ENCODE data around the gene POLR2M. TPM values are rescaled to one million over a fixed set of nuclear protein-coding genes. Genes with fewer than 3 reads are reported as not detected.

POLR2M gene
- total RNA-seq, 1 experiment from 2014 or later, result 86.2 TPM

DNA sequence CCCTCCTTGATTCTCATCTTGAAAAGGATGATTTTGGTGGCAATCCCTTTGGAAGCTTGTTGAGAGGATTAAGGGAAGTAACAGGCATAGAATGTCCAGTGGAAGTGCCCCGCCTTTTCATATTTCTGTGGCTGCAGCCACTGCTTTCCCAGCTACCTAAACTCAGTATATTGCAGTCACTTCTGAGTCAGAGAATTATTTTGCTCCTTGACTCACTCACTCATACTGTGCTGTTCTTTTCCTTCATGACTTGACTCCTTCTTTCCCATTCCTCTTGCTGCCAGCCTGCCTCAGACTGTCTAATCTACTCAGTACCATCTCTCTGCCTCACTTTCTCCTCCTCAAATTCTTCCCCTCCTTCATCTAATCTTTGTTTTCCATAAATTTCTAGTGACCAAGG is 26.5 kb upstream of the POLR2M start:
- TF ChIP-seq SP1 (IDR thresholded peaks at IDR 0.05; ENCODE audit: low read depth), result no peak
- TF ChIP-seq EZH2 (IDR thresholded peaks at IDR 0.05), result no peak
- TF ChIP-seq POLR2A (IDR thresholded peaks at IDR 0.05; ENCODE audit: borderline replicate concordance, extremely low read depth, insufficient read depth, insufficient read length), result no peak
- TF ChIP-seq POLR2AphosphoS5 (IDR thresholded peaks at IDR 0.05; ENCODE audit: low read depth, low read length), result no peak
- no peak for TF ChIP-seq TCF7L2 (IDR thresholded peaks at IDR 0.05; ENCODE audit: borderline replicate concordance, extremely low read depth, insufficient read depth, insufficient read length)
- no peak for TF ChIP-seq ZNF274 (IDR thresholded peaks at IDR 0.05; ENCODE audit: low read depth, low read length)
- TF ChIP-seq ZFX (IDR thresholded peaks at IDR 0.05), result no peak
- TF ChIP-seq, protein P1, sequence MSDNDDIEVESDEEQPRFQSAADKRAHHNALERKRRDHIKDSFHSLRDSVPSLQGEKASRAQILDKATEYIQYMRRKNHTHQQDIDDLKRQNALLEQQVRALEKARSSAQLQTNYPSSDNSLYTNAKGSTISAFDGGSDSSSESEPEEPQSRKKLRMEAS (IDR thresholded peaks at IDR 0.05), result no peak
- TF ChIP-seq SIN3A (IDR thresholded peaks at IDR 0.05; ENCODE audit: low read depth), result no peak
- TF ChIP-seq, protein P2, sequence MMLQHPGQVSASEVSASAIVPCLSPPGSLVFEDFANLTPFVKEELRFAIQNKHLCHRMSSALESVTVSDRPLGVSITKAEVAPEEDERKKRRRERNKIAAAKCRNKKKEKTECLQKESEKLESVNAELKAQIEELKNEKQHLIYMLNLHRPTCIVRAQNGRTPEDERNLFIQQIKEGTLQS (IDR thresholded peaks at IDR 0.05), result no peak
- no peak for TF ChIP-seq EZH2phosphoT487 (IDR thresholded peaks at IDR 0.05; ENCODE audit: borderline replicate concordance)
- no peak for TF ChIP-seq RAD21 (IDR thresholded peaks at IDR 0.05; ENCODE audit: low read depth)
- TF ChIP-seq YY1 (IDR thresholded peaks at IDR 0.05; ENCODE audit: extremely low read depth, insufficient replicate concordance, low read depth, low read length), result no peak
- TF ChIP-seq FOSL1 (IDR thresholded peaks at IDR 0.05; ENCODE audit: low read depth), result no peak
- no peak for TF ChIP-seq EGR1 (IDR thresholded peaks at IDR 0.05; ENCODE audit: low read depth)
- TF ChIP-seq JUND (IDR thresholded peaks at IDR 0.05), result no peak
- TF ChIP-seq, protein P3, sequence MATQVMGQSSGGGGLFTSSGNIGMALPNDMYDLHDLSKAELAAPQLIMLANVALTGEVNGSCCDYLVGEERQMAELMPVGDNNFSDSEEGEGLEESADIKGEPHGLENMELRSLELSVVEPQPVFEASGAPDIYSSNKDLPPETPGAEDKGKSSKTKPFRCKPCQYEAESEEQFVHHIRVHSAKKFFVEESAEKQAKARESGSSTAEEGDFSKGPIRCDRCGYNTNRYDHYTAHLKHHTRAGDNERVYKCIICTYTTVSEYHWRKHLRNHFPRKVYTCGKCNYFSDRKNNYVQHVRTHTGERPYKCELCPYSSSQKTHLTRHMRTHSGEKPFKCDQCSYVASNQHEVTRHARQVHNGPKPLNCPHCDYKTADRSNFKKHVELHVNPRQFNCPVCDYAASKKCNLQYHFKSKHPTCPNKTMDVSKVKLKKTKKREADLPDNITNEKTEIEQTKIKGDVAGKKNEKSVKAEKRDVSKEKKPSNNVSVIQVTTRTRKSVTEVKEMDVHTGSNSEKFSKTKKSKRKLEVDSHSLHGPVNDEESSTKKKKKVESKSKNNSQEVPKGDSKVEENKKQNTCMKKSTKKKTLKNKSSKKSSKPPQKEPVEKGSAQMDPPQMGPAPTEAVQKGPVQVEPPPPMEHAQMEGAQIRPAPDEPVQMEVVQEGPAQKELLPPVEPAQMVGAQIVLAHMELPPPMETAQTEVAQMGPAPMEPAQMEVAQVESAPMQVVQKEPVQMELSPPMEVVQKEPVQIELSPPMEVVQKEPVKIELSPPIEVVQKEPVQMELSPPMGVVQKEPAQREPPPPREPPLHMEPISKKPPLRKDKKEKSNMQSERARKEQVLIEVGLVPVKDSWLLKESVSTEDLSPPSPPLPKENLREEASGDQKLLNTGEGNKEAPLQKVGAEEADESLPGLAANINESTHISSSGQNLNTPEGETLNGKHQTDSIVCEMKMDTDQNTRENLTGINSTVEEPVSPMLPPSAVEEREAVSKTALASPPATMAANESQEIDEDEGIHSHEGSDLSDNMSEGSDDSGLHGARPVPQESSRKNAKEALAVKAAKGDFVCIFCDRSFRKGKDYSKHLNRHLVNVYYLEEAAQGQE (IDR thresholded peaks at IDR 0.05; ENCODE audit: low read depth), result no peak
- no peak for TF ChIP-seq ELF1 (IDR thresholded peaks at IDR 0.05; ENCODE audit: borderline replicate concordance, low read depth)
- TF ChIP-seq, protein P4, sequence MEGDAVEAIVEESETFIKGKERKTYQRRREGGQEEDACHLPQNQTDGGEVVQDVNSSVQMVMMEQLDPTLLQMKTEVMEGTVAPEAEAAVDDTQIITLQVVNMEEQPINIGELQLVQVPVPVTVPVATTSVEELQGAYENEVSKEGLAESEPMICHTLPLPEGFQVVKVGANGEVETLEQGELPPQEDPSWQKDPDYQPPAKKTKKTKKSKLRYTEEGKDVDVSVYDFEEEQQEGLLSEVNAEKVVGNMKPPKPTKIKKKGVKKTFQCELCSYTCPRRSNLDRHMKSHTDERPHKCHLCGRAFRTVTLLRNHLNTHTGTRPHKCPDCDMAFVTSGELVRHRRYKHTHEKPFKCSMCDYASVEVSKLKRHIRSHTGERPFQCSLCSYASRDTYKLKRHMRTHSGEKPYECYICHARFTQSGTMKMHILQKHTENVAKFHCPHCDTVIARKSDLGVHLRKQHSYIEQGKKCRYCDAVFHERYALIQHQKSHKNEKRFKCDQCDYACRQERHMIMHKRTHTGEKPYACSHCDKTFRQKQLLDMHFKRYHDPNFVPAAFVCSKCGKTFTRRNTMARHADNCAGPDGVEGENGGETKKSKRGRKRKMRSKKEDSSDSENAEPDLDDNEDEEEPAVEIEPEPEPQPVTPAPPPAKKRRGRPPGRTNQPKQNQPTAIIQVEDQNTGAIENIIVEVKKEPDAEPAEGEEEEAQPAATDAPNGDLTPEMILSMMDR (IDR thresholded peaks at IDR 0.05 in 2 of 3, conservative IDR thresholded peaks at IDR 0.05 in 1 of 3; ENCODE audit: borderline replicate concordance in 1 of 3, insufficient read depth in 1 of 3, low read depth in 2 of 3, low read length in 2 of 3), result no peak
- ATAC-seq (no peak), DNase-seq (ENCODE audit: low read depth, low spot score) (no peak)
- H3K9me2 ChIP-seq (ENCODE audit: insufficient read depth), result no peaks in the 10 kb centered on the region
- intact Hi-C loops (cut with micrococcal nuclease), result no loop called here
- H3K27me3 ChIP-seq (ENCODE audit: insufficient read depth, low read length), result no peaks in the 10 kb centered on the region
- ChIA-PET CTCF (no interaction called here), POLR2A (no interaction called here), RAD21 (ENCODE audit: low non-redundant PET in 1 of 2, low total read pairs in 2 of 2, uncharacterized antibody in 2 of 2, unreplicated experiment in 2 of 2) (no interaction called here)
- peaks cover 0 to 18% of the 10 kb centered on the region in 2 experiments; a peak in 1 of 4 replicates for H3K4me1 ChIP-seq (ENCODE audit: control insufficient read depth in 1 of 2, insufficient read depth in 2 of 2, low read length in 2 of 2)
- H2AFZ ChIP-seq (ENCODE audit: low read depth, low read length, poor library complexity, severe bottlenecking), result no peak overlapping the region
- no peaks in the 10 kb centered on the region for H3K36me3 ChIP-seq (ENCODE audit: control insufficient read depth in 1 of 2, insufficient read depth in 2 of 2, low read length in 2 of 2)
- no peak overlapping the region for H3K9ac ChIP-seq (ENCODE audit: low read length)
- BruUV-seq (replicated peaks), result no TSS peak
- no peak overlapping the region for H3K27ac ChIP-seq (ENCODE audit: low read depth, low read length)
- H4K20me1 ChIP-seq (ENCODE audit: insufficient read depth), result no peaks in the 10 kb centered on the region
- H3K4me3 ChIP-seq (replicated peaks in 1 of 2; ENCODE audit: low read depth in 1 of 2, low read length in 2 of 2), result no peak overlapping the region
- no peaks in the 10 kb centered on the region for H3K79me2 ChIP-seq (ENCODE audit: insufficient read depth, low read length)
- no peak overlapping the region for H3K4me2 ChIP-seq (ENCODE audit: low read length)
- H3K9me3 ChIP-seq (ENCODE audit: control insufficient read depth in 1 of 2, insufficient read depth in 1 of 2, low read depth in 1 of 2, low read length in 2 of 2), result no peaks in the 10 kb centered on the region

Data from HCT116 (cell line).